Neural progenitor cell (in vitro differentiated cells): Measurements from ENCODE around the gene PIGL. TPM values are rescaled to one million over a fixed set of nuclear protein-coding genes. Genes with fewer than 3 reads are reported as not detected.

Experiments
- DNase-seq: peaks from one replicate; pipeline ENCODE4 v3.0.0-alpha.2; 2016; ENCODE audit warnings: low spot score
- H2AFZ ChIP-seq: fragments of 200-600 bp; sonication (generic); replicated peaks from 2 replicates; pipeline ENCODE4 v1.6.1; 2016; ENCODE audit warnings: antibody characterized with exemption
- H3F3A ChIP-seq: fragments of 200-600 bp; sonication (generic); 2 replicates; pipeline ENCODE4 v1.6.1; 2016; ENCODE audit warnings: antibody characterized with exemption, low read depth
- H3K27ac ChIP-seq: fragments of 200-600 bp; sonication (generic); 2 replicates; pipeline ENCODE4 v1.5.1; 2016; ENCODE audit warnings: mild to moderate bottlenecking
- H3K27me3 ChIP-seq: fragments of 200-600 bp; sonication (generic); 2 replicates; pipeline ENCODE4 v1.6.1; 2016; ENCODE audit warnings: mild to moderate bottlenecking, moderate library complexity
- H3K36me3 ChIP-seq: fragments of 200-600 bp; sonication (generic); 2 replicates; pipeline ENCODE4 v1.5.1; 2016
- H3K4me1 ChIP-seq: fragments of 200-600 bp; sonication (generic); 2 replicates; pipeline ENCODE4 v1.6.1; 2016; ENCODE audit warnings: mixed run types
- H3K4me2 ChIP-seq: fragments of 200-600 bp; sonication (generic); 2 replicates; pipeline ENCODE4 v1.6.1; 2016
- H3K4me3 ChIP-seq: fragments of 200-600 bp; sonication (generic); 2 replicates; pipeline ENCODE4 v1.5.1; 2016
- H3K79me2 ChIP-seq: fragments of 200-600 bp; sonication (generic); 2 replicates; pipeline ENCODE4 v1.6.1; 2016; ENCODE audit warnings: low read depth
- H3K9ac ChIP-seq: fragments of 200-600 bp; sonication (generic); 2 replicates; pipeline ENCODE4 v1.6.1; 2016
- H3K9me3 ChIP-seq: fragments of 200-600 bp; sonication (generic); 2 replicates; pipeline ENCODE4 v1.5.1; 2016; ENCODE audit warnings: low read depth
- H4K20me1 ChIP-seq: fragments of 200-600 bp; sonication (generic); 2 replicates; pipeline ENCODE4 v1.6.1; 2016; ENCODE audit warnings: low read depth
- H3K27ac Mint-ChIP-seq: 3 replicates; pipeline ENCODE4 v1.8.0; 2021; ENCODE audit warnings: mixed read lengths
- H3K27me3 Mint-ChIP-seq: 2 replicates; pipeline ENCODE4 v1.8.0; 2022; ENCODE audit warnings: low read depth, mild to moderate bottlenecking, inconsistent platforms, moderate library complexity, mixed read lengths; ENCODE audit not compliant: insufficient read depth
- H3K36me3 Mint-ChIP-seq: 3 replicates; pipeline ENCODE4 v1.8.0; 2021; ENCODE audit warnings: mixed read lengths
- H3K4me1 Mint-ChIP-seq: 3 replicates; pipeline ENCODE4 v1.8.0; 2021; ENCODE audit warnings: mixed read lengths
- H3K4me3 Mint-ChIP-seq: 3 replicates; pipeline ENCODE4 v1.8.0; 2021; ENCODE audit warnings: mild to moderate bottlenecking, moderate library complexity, mixed read lengths
- H3K9me3 Mint-ChIP-seq: 3 replicates; pipeline ENCODE4 v1.8.0; 2020; ENCODE audit warnings: mixed read lengths
- EZH2 ChIP-seq: fragments of 200-600 bp; sonication (generic); IDR thresholded peaks from 2 replicates; pipeline ENCODE4 v1.6.1; 2017; ENCODE audit warnings: antibody characterized with exemption, mild to moderate bottlenecking, moderate library complexity
- EZH2phosphoT487 ChIP-seq: fragments of 200-600 bp; sonication (generic); IDR thresholded peaks from 2 replicates; pipeline ENCODE4 v1.6.1; 2017; ENCODE audit warnings: antibody characterized with exemption
- total RNA-seq: library from RNA; depleted of rRNA; stranded (reverse); fragments of >200 nt; gene quantifications from 2 replicates; pipeline ENCODE4 v1.2.3, GENCODE V29; 2015; ENCODE audit warnings: low replicate concordance
- TF ChIP-seq, protein P1 (sequence below): fragments of 200-600 bp; sonication (generic); IDR thresholded peaks from 2 replicates; pipeline ENCODE4 v1.5.1; 2017; ENCODE audit warnings: antibody characterized with exemption, mild to moderate bottlenecking

PIGL gene
- total RNA-seq, 1 donor from 2014 or later: 57.0 TPM

- peaks cover 8% of the 10 kb centered on the region for H3K9me3 ChIP-seq
- Mint-ChIP-seq H3K4me1 (no peaks in the 10 kb centered on the region), H3K9me3 (peaks cover 21% of the 10 kb centered on the region), H3K36me3 (peaks cover 14% of the 10 kb centered on the region), H3K4me3 (no peak overlapping the region), H3K27ac (no peak overlapping the region), H3K27me3 (no peaks in the 10 kb centered on the region)
- peaks cover 8% of the 10 kb centered on the region for H3K36me3 ChIP-seq
- H3K4me2 ChIP-seq: no peak overlapping the region
- H3K79me2 ChIP-seq: no peaks in the 10 kb centered on the region
- H4K20me1 ChIP-seq: no peaks in the 10 kb centered on the region
- H3K27me3 ChIP-seq: no peaks in the 10 kb centered on the region
- H3K27ac ChIP-seq: no peak overlapping the region
- H3K4me1 ChIP-seq: no peaks in the 10 kb centered on the region
- DNase-seq: no peak
- H3K4me3 ChIP-seq: no peak overlapping the region
- no peak overlapping the region for H3K9ac ChIP-seq
- no peaks in the 10 kb centered on the region for H3F3A ChIP-seq
- TF ChIP-seq EZH2phosphoT487 (no peak), EZH2 (no peak)
- TF ChIP-seq, protein P1, sequence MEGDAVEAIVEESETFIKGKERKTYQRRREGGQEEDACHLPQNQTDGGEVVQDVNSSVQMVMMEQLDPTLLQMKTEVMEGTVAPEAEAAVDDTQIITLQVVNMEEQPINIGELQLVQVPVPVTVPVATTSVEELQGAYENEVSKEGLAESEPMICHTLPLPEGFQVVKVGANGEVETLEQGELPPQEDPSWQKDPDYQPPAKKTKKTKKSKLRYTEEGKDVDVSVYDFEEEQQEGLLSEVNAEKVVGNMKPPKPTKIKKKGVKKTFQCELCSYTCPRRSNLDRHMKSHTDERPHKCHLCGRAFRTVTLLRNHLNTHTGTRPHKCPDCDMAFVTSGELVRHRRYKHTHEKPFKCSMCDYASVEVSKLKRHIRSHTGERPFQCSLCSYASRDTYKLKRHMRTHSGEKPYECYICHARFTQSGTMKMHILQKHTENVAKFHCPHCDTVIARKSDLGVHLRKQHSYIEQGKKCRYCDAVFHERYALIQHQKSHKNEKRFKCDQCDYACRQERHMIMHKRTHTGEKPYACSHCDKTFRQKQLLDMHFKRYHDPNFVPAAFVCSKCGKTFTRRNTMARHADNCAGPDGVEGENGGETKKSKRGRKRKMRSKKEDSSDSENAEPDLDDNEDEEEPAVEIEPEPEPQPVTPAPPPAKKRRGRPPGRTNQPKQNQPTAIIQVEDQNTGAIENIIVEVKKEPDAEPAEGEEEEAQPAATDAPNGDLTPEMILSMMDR: no peak
- H2AFZ ChIP-seq: no peak overlapping the region
Measured at GRCh38 chr17:16273929-16274339, 56.9 kb downstream of the PIGL start.

- H3F3A ChIP-seq: no peaks in the 10 kb centered on the region
- no peak overlapping the region for H3K27ac ChIP-seq
- H3K27me3 ChIP-seq: no peaks in the 10 kb centered on the region
- H3K9me3 ChIP-seq: peaks cover 8% of the 10 kb centered on the region
- Mint-ChIP-seq H3K27ac (no peak overlapping the region), H3K4me3 (no peak overlapping the region), H3K4me1 (no peaks in the 10 kb centered on the region), H3K9me3 (peaks cover 21% of the 10 kb centered on the region), H3K27me3 (no peaks in the 10 kb centered on the region), H3K36me3 (peaks cover 20% of the 10 kb centered on the region)
- H3K4me3 ChIP-seq: no peak overlapping the region
- H3K4me1 ChIP-seq: no peaks in the 10 kb centered on the region
- no peak overlapping the region for H3K9ac ChIP-seq
- H2AFZ ChIP-seq: no peak overlapping the region
- TF ChIP-seq EZH2phosphoT487: no peak
- TF ChIP-seq, protein P1: no peak
- no peak for TF ChIP-seq EZH2
- no peaks in the 10 kb centered on the region for H4K20me1 ChIP-seq
- no peak for DNase-seq
- peaks cover 9% of the 10 kb centered on the region for H3K36me3 ChIP-seq
- no peak overlapping the region for H3K4me2 ChIP-seq
- H3K79me2 ChIP-seq: no peaks in the 10 kb centered on the region
Measured at GRCh38 chr17:16275024-16275423, 58.0 kb downstream of the PIGL start.

- Histone ChIP-seq H4K20me1 (no peaks in the 10 kb centered on the region), H3K4me1 (no peaks in the 10 kb centered on the region), H2AFZ (no peak overlapping the region), H3K9ac (no peak overlapping the region), H3K27ac (no peak overlapping the region), H3F3A (no peaks in the 10 kb centered on the region), H3K9me3 (peaks cover 8% of the 10 kb centered on the region), H3K4me2 (no peak overlapping the region), H3K27me3 (no peaks in the 10 kb centered on the region), H3K4me3 (no peak overlapping the region), H3K79me2 (no peaks in the 10 kb centered on the region), H3K36me3 (peaks cover 9% of the 10 kb centered on the region)
- Mint-ChIP-seq H3K27me3 (no peaks in the 10 kb centered on the region), H3K27ac (no peak overlapping the region), H3K4me3 (no peak overlapping the region), H3K36me3 (peaks cover 25% of the 10 kb centered on the region), H3K9me3 (peaks cover 21% of the 10 kb centered on the region), H3K4me1 (no peaks in the 10 kb centered on the region)
- no peak for DNase-seq
- TF ChIP-seq EZH2: no peak
- TF ChIP-seq, protein P1: no peak
- no peak for TF ChIP-seq EZH2phosphoT487
Measured at GRCh38 chr17:16277163-16277562, 60.2 kb downstream of the PIGL start.
